Prostate gland (tissue), 2 donors: ENCODE results near the gene LIPT1. TPM values are rescaled to one million over a fixed set of nuclear protein-coding genes. Genes with fewer than 3 reads are reported as not detected.
"Not testable (repeated sequence)": the region's sequence is repeated elsewhere in the genome, so short reads cannot be mapped to it uniquely, and the experiment has no call there.

Experiments used
- DNase-seq: peaks from one replicate; pipeline ENCODE4 v3.0.0-alpha.2; 2019; ENCODE audit warnings: low spot score
- H3K27ac ChIP-seq, 2 donors: fragments of 200-600 bp; sonication (generic); 2 replicates each; pipeline ENCODE4 v1.5.1; 2017 to 2019
- H3K27me3 ChIP-seq: fragments of 200-600 bp; sonication (generic); replicated peaks from 2 replicates; pipeline ENCODE4 v1.5.1; 2019; ENCODE audit not compliant: insufficient read depth
- H3K36me3 ChIP-seq, 2 donors: fragments of 200-600 bp; sonication (generic); 1 replicate in 1 of 2; 2 replicates in 1 of 2; pipeline versions ENCODE4 v1.5.1 to v1.8.1; 2017 to 2019
- H3K4me1 ChIP-seq: fragments of 200-600 bp; sonication (generic); replicated peaks from 2 replicates; pipeline ENCODE4 v1.5.1; 2019
- H3K4me3 ChIP-seq, 2 donors: fragments of 200-600 bp; sonication (generic); 2 replicates each; pipeline ENCODE4 v1.5.1; 2017 to 2019
- H3K9me3 ChIP-seq: fragments of 200-600 bp; sonication (generic); 2 replicates; pipeline ENCODE4 v1.5.1; 2017
- POLR2A ChIP-seq: fragments of 450-650 bp; IDR thresholded peaks from one replicate; pipeline ENCODE4 v1.6.1; 2016; ENCODE audit warnings: antibody characterized with exemption, mild to moderate bottlenecking
- POLR2AphosphoS5 ChIP-seq: sonication (generic); formaldehyde crosslinking; IDR thresholded peaks from one replicate; pipeline ENCODE4 v1.6.1; 2017; ENCODE audit warnings: antibody characterized with exemption
- WGBS: methylation state at CpG from one replicate; pipeline ENCODE4 v1.1.5; 2018; 5-methylcytosine and 5-hydroxymethylcytosine counted together
- intact Hi-C: fragments of 100-400 bp; cut with DNase I; formaldehyde crosslinking; loops from one replicate; pipeline ENCODE4 v1.14.2; 2022
- total RNA-seq, 2 donors: library from RNA; depleted of rRNA; stranded (reverse); fragments of >200 nt; gene quantifications; one replicate each; pipeline ENCODE4 v1.1.0, GENCODE V29; 2016
- TF ChIP-seq, protein P1 (sequence below), 4 experiments: fragments of 200-600 bp in 2 of 4; fragments of 450-650 bp in 2 of 4; sonication (generic) in 2 of 4; IDR thresholded peaks; 1 replicate in 3 of 4; 2 replicates in 1 of 4; pipeline ENCODE4 v1.5.1; 2016 to 2019; ENCODE audit warnings: antibody characterized with exemption in 4 of 4, mild to moderate bottlenecking in 2 of 4, moderate library complexity in 2 of 4

LIPT1 gene
- total RNA-seq, 2 donors from 2014 or later: 7.3 to 13.1 TPM

DNA sequence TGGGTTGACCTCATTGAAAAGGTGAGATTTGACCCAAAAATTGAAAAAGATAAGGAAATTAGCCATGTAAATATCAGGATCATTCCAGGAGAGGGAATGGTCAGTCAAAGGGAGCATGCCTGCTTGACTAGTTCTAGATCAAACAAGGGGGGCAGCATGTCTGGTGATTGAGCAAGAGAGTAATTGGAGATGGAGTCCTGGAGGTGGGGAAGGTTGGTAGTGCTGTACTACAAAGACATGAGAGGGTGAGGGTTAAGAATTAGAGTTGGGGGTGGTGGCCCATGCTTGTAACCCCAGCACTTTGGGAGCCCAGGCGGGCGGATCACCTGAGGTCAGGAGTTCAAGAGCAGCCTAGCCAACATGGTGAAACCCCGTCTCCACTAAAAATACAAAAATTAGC is 28.3 kb downstream of the LIPT1 start:
- WGBS: 90% methylated on average over 3 of the region's 3 CpGs
- no peak overlapping the region for H3K27ac ChIP-seq
- intact Hi-C loops: loop anchor here (10.0 kb wide), 1 partner anchor 312 kb away; the partner anchor contains the start of gene REV1
- no peaks in the 10 kb centered on the region for H3K9me3 ChIP-seq
- TF ChIP-seq POLR2A (no peak), POLR2AphosphoS5 (no peak)
- TF ChIP-seq, protein P1, sequence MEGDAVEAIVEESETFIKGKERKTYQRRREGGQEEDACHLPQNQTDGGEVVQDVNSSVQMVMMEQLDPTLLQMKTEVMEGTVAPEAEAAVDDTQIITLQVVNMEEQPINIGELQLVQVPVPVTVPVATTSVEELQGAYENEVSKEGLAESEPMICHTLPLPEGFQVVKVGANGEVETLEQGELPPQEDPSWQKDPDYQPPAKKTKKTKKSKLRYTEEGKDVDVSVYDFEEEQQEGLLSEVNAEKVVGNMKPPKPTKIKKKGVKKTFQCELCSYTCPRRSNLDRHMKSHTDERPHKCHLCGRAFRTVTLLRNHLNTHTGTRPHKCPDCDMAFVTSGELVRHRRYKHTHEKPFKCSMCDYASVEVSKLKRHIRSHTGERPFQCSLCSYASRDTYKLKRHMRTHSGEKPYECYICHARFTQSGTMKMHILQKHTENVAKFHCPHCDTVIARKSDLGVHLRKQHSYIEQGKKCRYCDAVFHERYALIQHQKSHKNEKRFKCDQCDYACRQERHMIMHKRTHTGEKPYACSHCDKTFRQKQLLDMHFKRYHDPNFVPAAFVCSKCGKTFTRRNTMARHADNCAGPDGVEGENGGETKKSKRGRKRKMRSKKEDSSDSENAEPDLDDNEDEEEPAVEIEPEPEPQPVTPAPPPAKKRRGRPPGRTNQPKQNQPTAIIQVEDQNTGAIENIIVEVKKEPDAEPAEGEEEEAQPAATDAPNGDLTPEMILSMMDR (IDR thresholded peaks at IDR 0.05): no peak
- H3K4me3 ChIP-seq: no peak overlapping the region
- H3K4me1 ChIP-seq: peaks cover 6% of the 10 kb centered on the region
- no peak for DNase-seq
- H3K27me3 ChIP-seq: no peaks in the 10 kb centered on the region
- no peaks in the 10 kb centered on the region for H3K36me3 ChIP-seq

DNA sequence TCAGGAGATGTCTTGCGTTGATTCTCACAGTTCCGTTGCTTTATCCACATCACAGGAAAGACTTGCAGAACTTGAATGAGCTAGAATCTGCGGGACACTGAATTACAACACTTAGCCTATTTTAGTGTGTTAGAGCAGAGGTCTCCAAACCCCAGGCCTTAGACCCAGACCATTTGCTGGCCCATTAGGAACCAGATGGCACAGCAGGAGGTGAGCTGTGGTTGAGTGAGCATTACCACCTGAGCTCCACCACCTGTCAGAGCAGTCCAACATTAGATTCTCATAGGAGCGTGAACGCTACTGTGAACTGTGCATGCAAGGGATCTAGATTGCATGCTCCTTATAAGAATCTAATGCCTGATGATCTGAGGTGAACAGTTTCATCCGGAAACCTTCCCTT is 30.0 kb downstream of the LIPT1 start:
- Histone ChIP-seq H3K9me3 (no peaks in the 10 kb centered on the region), H3K4me3 (no peak overlapping the region), H3K27me3 (no peaks in the 10 kb centered on the region), H3K36me3 (no peaks in the 10 kb centered on the region), H3K27ac (no peak overlapping the region), H3K4me1 (peaks cover 6% of the 10 kb centered on the region)
- intact Hi-C loops: loop anchor here (10.0 kb wide), 1 partner anchor 310 kb away; the partner anchor contains the start of gene REV1
- no peak for DNase-seq
- no peak for TF ChIP-seq POLR2A
- TF ChIP-seq POLR2AphosphoS5: no peak
- 96% methylated on average over 6 of the region's 6 CpGs for WGBS

DNA sequence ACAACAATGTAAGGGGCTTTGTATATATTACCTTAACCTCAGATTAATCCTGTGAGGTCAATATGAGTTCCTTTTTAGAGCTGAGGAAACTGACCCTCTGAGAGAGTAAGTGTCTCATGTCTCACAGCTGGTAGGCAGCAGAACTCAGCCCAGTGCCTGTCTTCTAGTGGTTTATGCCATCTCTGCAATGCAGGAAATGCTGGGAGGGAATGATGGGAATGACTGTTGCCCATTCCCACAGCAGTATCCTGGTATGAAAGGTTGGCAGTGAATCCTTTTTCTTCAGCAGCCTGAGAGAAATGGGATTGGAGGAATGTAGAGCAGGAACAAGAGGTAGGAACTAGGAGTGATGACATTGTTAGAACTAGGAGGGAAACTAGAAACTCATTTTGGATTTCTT is 32.2 kb downstream of the LIPT1 start:
- intact Hi-C loops: loop anchor here (10.0 kb wide), 1 partner anchor 308 kb away; the partner anchor contains the start of gene REV1
- TF ChIP-seq, protein P1 (IDR thresholded peaks at IDR 0.05): no peak
- TF ChIP-seq POLR2AphosphoS5: no peak
- TF ChIP-seq POLR2A: no peak
- no peaks in the 10 kb centered on the region for H3K36me3 ChIP-seq

DNA sequence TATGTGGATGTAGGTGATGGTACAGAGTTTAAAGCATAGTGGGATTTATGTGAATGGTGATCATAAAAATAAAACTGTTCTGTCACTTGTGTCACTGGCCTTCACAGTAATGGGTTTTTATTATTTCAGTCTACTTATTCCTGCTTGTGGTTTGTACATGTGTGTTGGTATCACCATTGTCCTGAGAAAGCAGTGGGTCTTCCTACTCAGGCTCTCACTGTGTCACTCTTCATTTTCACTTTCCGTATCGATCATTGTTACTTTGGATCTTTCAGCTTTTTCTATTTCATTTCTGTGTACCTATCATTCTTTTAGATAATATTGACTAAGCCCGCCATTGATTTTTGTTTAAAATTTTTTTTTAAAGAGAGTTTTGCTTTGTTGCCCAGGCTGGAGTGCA is 33.6 kb downstream of the LIPT1 start:
- Histone ChIP-seq H3K27ac (no peak overlapping the region), H3K27me3 (no peaks in the 10 kb centered on the region), H3K4me1 (no peaks in the 10 kb centered on the region), H3K9me3 (no peaks in the 10 kb centered on the region), H3K36me3 (no peaks in the 10 kb centered on the region), H3K4me3 (no peak overlapping the region)
- TF ChIP-seq, protein P1 (IDR thresholded peaks at IDR 0.05): no peak
- TF ChIP-seq POLR2A (no peak), POLR2AphosphoS5 (no peak)
- DNase-seq: no peak
- WGBS: 98% methylated on average over 3 of the region's 3 CpGs
- intact Hi-C loops: loop anchor here (10.0 kb wide), 1 partner anchor 306 kb away; the partner anchor contains the start of gene REV1

More for the DNA sequence above, 32.2 kb downstream of the LIPT1 start:
- Histone ChIP-seq H3K4me3 (no peak overlapping the region), H3K9me3 (no peaks in the 10 kb centered on the region), H3K4me1 (peaks cover under 1% of the 10 kb centered on the region), H3K27ac (no peak overlapping the region), H3K27me3 (no peaks in the 10 kb centered on the region)
- no peak for DNase-seq

DNA sequence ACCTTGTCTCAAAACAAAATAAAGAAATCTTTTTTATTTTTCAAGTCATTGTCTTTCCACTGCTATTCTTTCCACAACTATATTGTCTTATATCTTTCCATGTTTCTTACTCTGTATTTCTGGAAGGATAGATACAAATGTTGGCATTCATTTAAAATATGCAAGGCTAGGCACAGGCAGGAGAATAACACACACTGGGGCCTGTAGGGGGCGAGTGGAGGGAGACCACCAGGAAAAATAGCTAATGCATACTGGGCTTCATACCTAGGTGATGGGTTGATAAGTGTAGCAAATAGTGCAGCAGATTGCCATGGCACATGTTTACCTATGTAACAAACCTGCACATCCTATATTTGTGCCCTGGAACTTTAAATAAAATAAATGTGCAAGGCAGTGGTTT is 35.8 kb downstream of the LIPT1 start:
- H3K4me1 ChIP-seq: no peaks in the 10 kb centered on the region
- H3K27ac ChIP-seq: no peak overlapping the region
- no peak for TF ChIP-seq POLR2A
- TF ChIP-seq, protein P1 (IDR thresholded peaks at IDR 0.05): no peak
- no peak for TF ChIP-seq POLR2AphosphoS5
- intact Hi-C loops: no loop called here
- no peaks in the 10 kb centered on the region for H3K36me3 ChIP-seq
- WGBS: 87% methylated on average over 1 of the region's 1 CpG
- DNase-seq: no peak
- no peak overlapping the region for H3K4me3 ChIP-seq
- no peaks in the 10 kb centered on the region for H3K9me3 ChIP-seq
- no peaks in the 10 kb centered on the region for H3K27me3 ChIP-seq

DNA sequence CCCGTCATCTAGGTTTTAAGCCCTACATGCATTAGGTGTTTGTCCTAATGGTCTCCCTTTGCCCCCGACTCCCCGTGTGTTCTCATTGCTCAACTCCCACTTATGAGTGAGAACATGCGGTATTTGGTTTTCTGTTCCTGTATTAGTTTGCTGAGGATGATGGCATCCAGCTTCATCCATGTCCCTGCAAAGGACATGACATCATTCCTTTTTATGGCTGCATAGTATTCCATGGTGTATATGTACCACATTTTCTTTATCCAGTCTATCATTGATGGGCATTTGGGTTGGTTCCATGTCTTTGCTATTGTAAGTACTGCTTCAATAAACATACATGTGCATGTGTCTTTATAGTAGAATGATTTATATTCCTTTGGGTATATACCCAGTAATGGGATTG is 37.6 kb downstream of the LIPT1 start:
- H3K9me3 ChIP-seq, H3K36me3 ChIP-seq, H3K4me3 ChIP-seq, H3K27me3 ChIP-seq, H3K4me1 ChIP-seq, DNase-seq, H3K27ac ChIP-seq, intact Hi-C loops: not testable (repeated sequence)
- 95% methylated on average over 4 of the region's 4 CpGs for WGBS
